GM12801 (cell line): ENCODE measurements around the gene FAM210B.

Experiments
- TF ChIP-seq, protein P1 (sequence below): IDR thresholded peaks from one replicate; pipeline ENCODE4 v1.5.1; 2011; ENCODE audit warnings: control low read depth; ENCODE audit not compliant: insufficient read length; ENCODE audit errors: extremely low read depth

Gene FAM210B, protein sequence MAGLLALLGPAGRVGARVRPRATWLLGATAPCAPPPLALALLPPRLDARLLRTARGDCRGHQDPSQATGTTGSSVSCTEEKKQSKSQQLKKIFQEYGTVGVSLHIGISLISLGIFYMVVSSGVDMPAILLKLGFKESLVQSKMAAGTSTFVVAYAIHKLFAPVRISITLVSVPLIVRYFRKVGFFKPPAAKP

DNA sequence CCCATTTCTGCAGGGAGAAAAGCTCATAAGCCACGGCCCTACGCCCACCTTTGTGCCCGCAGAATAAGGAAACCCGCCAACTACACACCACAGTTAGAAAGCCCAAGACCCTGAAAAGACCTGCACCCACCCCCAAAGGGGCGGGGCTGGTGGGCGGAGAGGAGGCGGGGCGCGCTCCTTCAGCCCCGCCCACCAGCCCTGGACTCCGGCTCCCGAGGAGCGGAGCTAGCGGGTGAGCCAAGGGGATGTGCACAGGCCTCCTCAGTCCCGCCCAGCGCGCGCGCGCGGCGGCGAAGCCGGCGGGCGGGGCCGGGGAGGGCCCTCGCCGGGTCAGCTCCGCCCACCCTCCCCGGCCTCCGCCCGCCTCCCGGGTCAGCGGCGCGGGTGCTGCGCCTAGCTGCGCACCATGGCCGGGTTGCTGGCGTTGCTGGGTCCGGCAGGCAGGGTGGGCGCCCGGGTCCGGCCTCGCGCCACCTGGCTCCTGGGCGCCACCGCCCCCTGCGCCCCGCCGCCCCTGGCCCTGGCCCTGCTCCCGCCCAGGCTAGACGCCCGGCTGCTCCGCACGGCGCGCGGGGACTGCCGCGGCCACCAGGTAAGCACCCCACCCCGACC lies at the start of gene FAM210B:
Gene FAM210B, plus strand, starts transcription at position 375 of the 612 bp plus-strand sequence. Its CDS starts 32 bp downstream, at position 407.
- TF ChIP-seq, protein P1, sequence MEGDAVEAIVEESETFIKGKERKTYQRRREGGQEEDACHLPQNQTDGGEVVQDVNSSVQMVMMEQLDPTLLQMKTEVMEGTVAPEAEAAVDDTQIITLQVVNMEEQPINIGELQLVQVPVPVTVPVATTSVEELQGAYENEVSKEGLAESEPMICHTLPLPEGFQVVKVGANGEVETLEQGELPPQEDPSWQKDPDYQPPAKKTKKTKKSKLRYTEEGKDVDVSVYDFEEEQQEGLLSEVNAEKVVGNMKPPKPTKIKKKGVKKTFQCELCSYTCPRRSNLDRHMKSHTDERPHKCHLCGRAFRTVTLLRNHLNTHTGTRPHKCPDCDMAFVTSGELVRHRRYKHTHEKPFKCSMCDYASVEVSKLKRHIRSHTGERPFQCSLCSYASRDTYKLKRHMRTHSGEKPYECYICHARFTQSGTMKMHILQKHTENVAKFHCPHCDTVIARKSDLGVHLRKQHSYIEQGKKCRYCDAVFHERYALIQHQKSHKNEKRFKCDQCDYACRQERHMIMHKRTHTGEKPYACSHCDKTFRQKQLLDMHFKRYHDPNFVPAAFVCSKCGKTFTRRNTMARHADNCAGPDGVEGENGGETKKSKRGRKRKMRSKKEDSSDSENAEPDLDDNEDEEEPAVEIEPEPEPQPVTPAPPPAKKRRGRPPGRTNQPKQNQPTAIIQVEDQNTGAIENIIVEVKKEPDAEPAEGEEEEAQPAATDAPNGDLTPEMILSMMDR, result no peak

DNA sequence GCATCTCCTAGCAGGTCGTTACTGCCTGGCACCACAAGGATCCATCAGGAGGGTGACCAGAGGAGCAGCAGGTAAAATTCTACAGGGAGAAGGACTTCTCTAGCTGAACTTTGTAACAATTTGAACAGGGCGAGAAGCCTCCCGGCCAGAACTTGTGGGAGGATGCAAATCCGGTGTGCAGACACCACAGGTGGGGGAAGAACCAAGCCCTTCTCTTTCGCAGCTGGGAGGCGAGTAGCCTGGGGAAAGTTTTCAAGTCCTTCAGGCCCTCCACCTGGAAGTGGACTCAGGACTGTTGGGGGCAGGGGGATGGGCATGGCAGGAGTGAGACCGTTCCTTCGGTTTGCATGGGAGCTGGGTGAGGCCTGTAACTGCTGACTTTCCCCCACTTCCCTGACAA lies 42.7 kb upstream of the FAM210B start:
- TF ChIP-seq, protein P1, result no peak

DNA sequence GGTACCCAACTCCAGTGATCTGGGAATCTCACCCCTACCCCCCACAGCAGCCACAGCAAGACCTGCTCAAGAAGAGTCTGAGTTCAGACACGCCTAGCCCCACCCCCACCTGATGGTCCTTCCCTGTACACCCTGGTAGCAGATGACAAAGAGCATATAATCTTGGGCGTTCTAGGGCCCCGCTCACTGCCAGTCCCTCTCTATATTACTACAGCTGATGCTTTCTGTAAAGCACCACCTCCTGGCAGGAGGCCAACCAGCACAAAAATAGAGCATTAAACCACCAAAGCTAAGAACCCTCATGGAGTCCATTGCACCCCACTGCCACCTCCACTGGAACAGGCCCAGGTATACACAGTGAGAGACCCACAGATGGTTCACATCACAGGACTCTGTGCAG lies 42.3 kb upstream of the FAM210B start:
- TF ChIP-seq, protein P1, result no peak

DNA sequence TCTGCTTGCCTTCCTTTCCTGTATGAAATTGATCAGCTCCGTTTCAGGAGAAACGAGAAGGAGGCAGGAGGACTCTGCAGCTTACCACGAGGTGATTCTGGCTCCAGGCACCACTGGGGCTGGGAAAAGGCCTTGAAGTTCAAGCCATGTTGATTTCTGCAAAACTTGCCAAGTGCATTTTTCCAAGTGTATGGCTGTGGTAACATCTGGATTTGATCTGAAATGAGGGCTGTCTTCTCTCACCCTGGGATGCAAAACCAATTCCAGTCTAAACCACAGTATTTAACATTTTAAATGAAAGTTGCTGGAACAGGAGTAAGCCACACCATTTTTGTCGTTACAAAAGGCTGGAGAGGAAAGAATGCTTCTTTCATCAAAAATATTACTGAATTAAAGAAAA lies 36.1 kb upstream of the FAM210B start:
- TF ChIP-seq, protein P1, result no peak

DNA sequence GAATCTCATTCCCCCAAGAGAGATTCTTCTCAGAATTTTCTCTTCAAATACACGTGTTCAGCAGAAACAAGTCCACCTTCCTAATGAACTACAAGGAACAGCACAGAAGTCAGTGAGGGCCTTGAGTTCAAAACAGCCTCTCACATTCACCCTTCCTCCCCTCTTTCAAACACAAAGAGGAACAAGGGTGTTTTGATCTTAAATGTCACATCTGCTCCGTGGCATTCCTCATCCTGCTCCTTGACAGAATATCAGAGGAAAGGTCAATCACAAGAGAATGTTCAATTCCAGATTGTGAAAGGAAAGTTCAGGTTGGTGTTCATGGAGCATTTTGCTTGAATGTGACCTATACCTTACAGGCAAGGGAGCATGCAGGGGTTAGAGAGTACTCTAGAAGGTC lies 35.6 kb upstream of the FAM210B start:
- TF ChIP-seq, protein P1, result no peak

DNA sequence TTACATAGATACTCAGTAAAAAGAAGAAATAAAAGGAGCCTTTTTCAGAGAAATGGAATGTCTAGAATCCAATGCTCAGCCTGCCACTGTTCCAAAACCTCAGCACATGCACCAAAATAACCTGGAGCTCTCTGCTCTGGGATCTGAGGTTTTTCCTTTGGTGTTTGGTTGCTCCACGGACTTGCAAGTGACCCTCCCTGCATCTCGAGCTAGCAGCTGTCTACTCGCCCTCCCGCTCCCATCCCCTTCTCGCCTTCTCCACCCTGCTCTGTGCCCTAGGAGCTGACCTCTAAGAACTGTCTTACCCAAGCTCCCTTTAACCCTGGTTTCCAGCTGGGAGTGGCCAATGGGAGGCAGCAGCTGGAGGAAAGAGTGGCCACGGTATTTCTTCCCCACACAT lies 35.1 kb upstream of the FAM210B start:
- TF ChIP-seq, protein P1, result no peak

DNA sequence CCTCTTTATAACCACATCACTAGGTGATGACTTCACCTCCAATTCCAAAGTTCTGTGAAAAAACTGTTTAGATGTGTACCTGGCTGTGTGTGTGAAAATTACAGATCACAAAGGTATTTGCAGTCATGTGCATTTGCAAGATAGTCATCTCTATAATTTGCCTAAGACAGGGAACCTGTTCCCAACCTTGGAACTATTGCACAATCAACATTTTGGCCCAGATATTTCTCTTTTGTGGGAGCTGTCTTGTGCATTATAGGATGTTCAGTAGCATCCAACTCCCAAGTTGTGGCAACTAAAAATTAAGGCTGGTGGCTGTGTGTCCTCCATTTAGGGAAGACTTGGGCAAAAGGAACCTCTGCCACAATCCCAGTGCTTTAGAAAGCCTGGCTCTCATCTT lies 34.0 kb upstream of the FAM210B start:
- TF ChIP-seq, protein P1, result no peak
